GM23338 (cell line): ENCODE results near the gene AP3M1. TPM values are rescaled to one million over a fixed set of nuclear protein-coding genes. Genes with fewer than 3 reads are reported as not detected.
"Not testable (repeated sequence)": the region's sequence is repeated elsewhere in the genome, so short reads cannot be mapped to it uniquely, and the experiment has no call there.

Source experiments
- ATAC-seq: fragments of 200-7000 bp; cut with Tn5 transposase; 3 replicates; pipeline ENCODE4 v1.9.1; 2020
- DNase-seq: peaks from one replicate; pipeline ENCODE4 v3.0.0-alpha.2; 2015; ENCODE audit warnings: low spot score
- H2AFZ ChIP-seq: fragments of 200-600 bp; sonication (generic); 2 replicates; pipeline ENCODE4 v1.8.0; 2016; ENCODE audit warnings: antibody characterized with exemption, mild to moderate bottlenecking, moderate library complexity
- H3F3A ChIP-seq: fragments of 200-600 bp; sonication (generic); replicated peaks from 2 replicates; pipeline ENCODE4 v1.8.0; 2017; ENCODE audit warnings: antibody characterized with exemption, mixed run types, low read depth
- H3K27ac ChIP-seq: fragments of 200-600 bp; sonication (generic); 2 replicates; pipeline ENCODE4 v1.6.1; 2016; ENCODE audit warnings: low read depth
- H3K27me3 ChIP-seq: fragments of 200-600 bp; sonication (generic); 2 replicates; pipeline ENCODE4 v1.8.0; 2016; ENCODE audit warnings: mild to moderate bottlenecking, mixed run types, moderate library complexity; ENCODE audit not compliant: insufficient read depth
- H3K36me3 ChIP-seq: fragments of 200-600 bp; sonication (generic); 2 replicates; pipeline ENCODE4 v1.8.0; 2016; ENCODE audit warnings: mild to moderate bottlenecking; ENCODE audit not compliant: insufficient read depth
- H3K4me1 ChIP-seq: fragments of 200-600 bp; sonication (generic); 2 replicates; pipeline ENCODE4 v1.8.0; 2016; ENCODE audit warnings: mild to moderate bottlenecking, moderate library complexity; ENCODE audit not compliant: insufficient read depth
- H3K4me2 ChIP-seq: fragments of 200-600 bp; sonication (generic); 2 replicates; pipeline ENCODE4 v1.7.1; 2017; ENCODE audit warnings: mixed run types
- H3K4me3 ChIP-seq: fragments of 200-600 bp; sonication (generic); 2 replicates; pipeline ENCODE4 v1.6.1; 2016; ENCODE audit warnings: mixed run types
- H3K79me2 ChIP-seq: fragments of 200-600 bp; sonication (generic); replicated peaks from 2 replicates; pipeline ENCODE4 v1.8.0; 2017; ENCODE audit warnings: mild to moderate bottlenecking; ENCODE audit not compliant: insufficient read depth
- H3K9me2 ChIP-seq: fragments of 200-600 bp; sonication (generic); 2 replicates; pipeline ENCODE4 v1.8.0; 2017; ENCODE audit not compliant: insufficient read depth
- H4K20me1 ChIP-seq: fragments of 200-600 bp; sonication (generic); replicated peaks from 2 replicates; pipeline ENCODE4 v1.8.0; 2017; ENCODE audit warnings: mild to moderate bottlenecking; ENCODE audit not compliant: insufficient read depth
- H3K27ac Mint-ChIP-seq: 2 replicates; pipeline ENCODE4 v1.8.0; 2020; ENCODE audit warnings: inconsistent platforms, mild to moderate bottlenecking, moderate library complexity, mixed read lengths
- H3K27me3 Mint-ChIP-seq: 3 replicates; pipeline ENCODE4 v1.8.0; 2022; ENCODE audit warnings: low read depth, mild to moderate bottlenecking, moderate library complexity, mixed read lengths, inconsistent platforms; ENCODE audit not compliant: insufficient read depth, poor library complexity
- H3K36me3 Mint-ChIP-seq: 3 replicates; pipeline ENCODE4 v1.8.0; 2021; ENCODE audit warnings: low read depth, mild to moderate bottlenecking, inconsistent platforms, moderate library complexity, mixed read lengths
- H3K4me1 Mint-ChIP-seq: 3 replicates; pipeline ENCODE4 v1.8.0; 2020; ENCODE audit warnings: mild to moderate bottlenecking, inconsistent platforms, mixed read lengths
- H3K4me3 Mint-ChIP-seq: 3 replicates; pipeline ENCODE4 v1.8.0; 2021; ENCODE audit warnings: moderate library complexity, mild to moderate bottlenecking, inconsistent platforms, mixed read lengths
- H3K9me3 Mint-ChIP-seq: 3 replicates; pipeline ENCODE4 v1.8.0; 2020; ENCODE audit warnings: moderate library complexity, mild to moderate bottlenecking, inconsistent platforms, mixed read lengths
- CTCF ChIP-seq, 2 experiments: fragments of 200-600 bp in 1 of 2; sonication (generic) in 1 of 2; conservative IDR thresholded peaks; 2 replicates each; pipeline versions ENCODE4 v1.5.1 to v1.6.1; 2016 to 2017; ENCODE audit warnings: antibody characterized with exemption in 2 of 2, low read depth in 2 of 2, mild to moderate bottlenecking in 2 of 2, moderate library complexity in 1 of 2
- ETS1 ChIP-seq: IDR thresholded peaks from 2 replicates; pipeline ENCODE4 v1.6.1; 2016; ENCODE audit warnings: antibody characterized with exemption
- EZH2phosphoT487 ChIP-seq: fragments of 200-600 bp; sonication (generic); IDR thresholded peaks from one replicate; pipeline ENCODE4 v1.8.1; 2018; ENCODE audit warnings: antibody characterized with exemption; ENCODE audit not compliant: unreplicated experiment
- JUNB ChIP-seq: IDR thresholded peaks from one replicate; pipeline ENCODE4 v1.6.1; 2016; ENCODE audit warnings: antibody characterized with exemption; ENCODE audit not compliant: unreplicated experiment
- POLR2AphosphoS5 ChIP-seq: IDR thresholded peaks from 2 replicates; pipeline ENCODE4 v1.6.1; 2016; ENCODE audit warnings: antibody characterized with exemption, low read depth
- STAT1 ChIP-seq: IDR thresholded peaks from one replicate; pipeline ENCODE4 v1.6.1; 2016; ENCODE audit warnings: antibody characterized with exemption; ENCODE audit not compliant: unreplicated experiment
- ZNF331 ChIP-seq: fragments of 250-450 bp; sonication (Bioruptor Pico); IDR thresholded peaks from 2 replicates; pipeline ENCODE4 v1.5.0; 2020; ENCODE audit warnings: low read depth, mild to moderate bottlenecking, moderate library complexity
- polyA plus RNA-seq: library from polyadenylated mRNA; unstranded; fragments of >200 nt; fragmentation: Nextera tagmentation; extraction: Ambion mirVana; gene quantifications from 2 replicates; pipeline ENCODE4 v1.2.1, GENCODE V29; 2016
- total RNA-seq: library from RNA; depleted of rRNA; stranded (reverse); fragments of >200 nt; shearing (Covaris generic); gene quantifications from 2 replicates; pipeline ENCODE4 v1.2.3, GENCODE V29; 2014

AP3M1 gene
- total and polyA plus RNA-seq, 2 experiments from 2014 or later: 13.8 to 41.7 TPM

GRCh38 chr10:74189999-74190421, 39.4 kb upstream of the AP3M1 start (continued):
- TF ChIP-seq ETS1: no peak
- TF ChIP-seq STAT1: no peak

- not testable (repeated sequence) for H3K27me3 ChIP-seq, ATAC-seq, H3K27ac ChIP-seq, H3F3A ChIP-seq, H2AFZ ChIP-seq, H3K36me3 Mint-ChIP-seq, DNase-seq, H3K4me3 ChIP-seq, H3K9me3 Mint-ChIP-seq, H3K27ac Mint-ChIP-seq, H3K36me3 ChIP-seq, H3K27me3 Mint-ChIP-seq, H3K9me2 ChIP-seq, H3K4me3 Mint-ChIP-seq, H3K4me2 ChIP-seq, H4K20me1 ChIP-seq, H3K4me1 ChIP-seq
- H3K4me1 Mint-ChIP-seq: peaks cover 20% of the 10 kb centered on the region
- peaks cover 96% of the 10 kb centered on the region for H3K79me2 ChIP-seq
Measured at GRCh38 chr10:74188617-74189016, 38.0 kb upstream of the AP3M1 start.

- ATAC-seq (no peak), DNase-seq (no peak)
- Mint-ChIP-seq H3K4me3 (no peak overlapping the region), H3K36me3 (0 out of 3 replicates have a peak, but pooled peaks cover 2% of the 10 kb centered on the region), H3K9me3 (no peaks in the 10 kb centered on the region), H3K27ac (no peak overlapping the region), H3K27me3 (no peaks in the 10 kb centered on the region), H3K4me1 (peaks cover 17% of the 10 kb centered on the region)
- no peaks in the 10 kb centered on the region for H3K27me3 ChIP-seq
- H3K79me2 ChIP-seq: peaks cover 97% of the 10 kb centered on the region
- no peak overlapping the region for H2AFZ ChIP-seq
- no peak overlapping the region for H3K4me2 ChIP-seq
- no peaks in the 10 kb centered on the region for H3K9me2 ChIP-seq
- no peak overlapping the region for H3K27ac ChIP-seq
- no peaks in the 10 kb centered on the region for H3F3A ChIP-seq
- peaks cover 5% of the 10 kb centered on the region; the same call in 1 of the 2 replicates for H4K20me1 ChIP-seq
- no peaks in the 10 kb centered on the region for H3K36me3 ChIP-seq
- H3K4me1 ChIP-seq: 0 out of 2 replicates have a peak, but pooled peaks cover 4% of the 10 kb centered on the region
- H3K4me3 ChIP-seq: no peak overlapping the region
- TF ChIP-seq POLR2AphosphoS5 (no peak), ETS1 (no peak), EZH2phosphoT487 (no peak), ZNF331 (CRISPR knock-in tag) (no peak), STAT1 (no peak), JUNB (no peak), CTCF (conservative IDR thresholded peaks at IDR 0.05; ENCODE audit: low read depth in 2 of 2) (no peak)
Measured at GRCh38 chr10:74187237-74187636, 36.6 kb upstream of the AP3M1 start.
